CD1c-positive myeloid dendritic cell (primary cell): Measurements from ENCODE around the gene FADS2.

Experiments used
- DNase-seq: peaks from one replicate; pipeline ENCODE4 v3.0.0-alpha.2; 2016; ENCODE audit errors: extremely low spot score

Gene FADS2

GRCh38 chr11:61795876-61796526 lies 32.1 kb upstream of the FADS2 start:
- no peak for DNase-seq

GRCh38 chr11:61797263-61797944 lies 30.7 kb upstream of the FADS2 start:
- DNase-seq = peak; percentile 84

GRCh38 chr11:61799665-61800284 lies 28.3 kb upstream of the FADS2 start:
- no peak for DNase-seq

- no peak for DNase-seq
Measured at GRCh38 chr11:61800331-61801281, 27.5 kb upstream of the FADS2 start.

- no peak for DNase-seq
Measured at GRCh38 chr11:61802605-61803004, 25.5 kb upstream of the FADS2 start.

- no peak for DNase-seq
Measured at GRCh38 chr11:61803889-61804647, 24.0 kb upstream of the FADS2 start.

- DNase-seq = no peak
Measured at GRCh38 chr11:61805146-61805545, 23.0 kb upstream of the FADS2 start.

GRCh38 chr11:61806785-61807184 lies 21.3 kb upstream of the FADS2 start:
- DNase-seq = no peak

GRCh38 chr11:61810671-61811175 lies 17.4 kb upstream of the FADS2 start:
- DNase-seq = no peak

- no peak for DNase-seq
Measured at GRCh38 chr11:61811831-61812230, 16.3 kb upstream of the FADS2 start.

- no peak for DNase-seq
Measured at GRCh38 chr11:61812736-61813411, 15.2 kb upstream of the FADS2 start.

- DNase-seq = peak; percentile 75
Measured at GRCh38 chr11:61814247-61814957, 13.7 kb upstream of the FADS2 start.

- peak; percentile 97 for DNase-seq
Measured at GRCh38 chr11:61814958-61815789, 12.9 kb upstream of the FADS2 start.

- peak; percentile 43 for DNase-seq
Measured at GRCh38 chr11:61815790-61816735, 12.0 kb upstream of the FADS2 start.

- DNase-seq = peak; percentile 98
Measured at GRCh38 chr11:61816736-61817455, 11.2 kb upstream of the FADS2 start, which contains the start of gene FADS1. Gene FADS1 (minus strand): TSS chr11:61817003. CDS start chr11:61816929, 74 bp downstream.

GRCh38 chr11:61817471-61818202 lies 10.5 kb upstream of the FADS2 start:
- DNase-seq = no peak
